Naive B cell (primary cell): ENCODE results near the gene IL1RL1. TPM values are rescaled to one million over a fixed set of nuclear protein-coding genes. Genes with fewer than 3 reads are reported as not detected.

ENCODE experiments used
- ATAC-seq, 2 donors: fragments of 150-1000 bp; cut with Tn5 transposase; 2 replicates each; pipeline ENCODE4 v1.10.0; 2021; ENCODE audit warnings: low read depth in 2 of 2, mild to moderate bottlenecking in 2 of 2, moderate library complexity in 2 of 2
- DNase-seq: peaks from one replicate; pipeline ENCODE4 v3.0.0; 2022
- H3K27ac Mint-ChIP-seq, 6 donors: one replicate each; pipeline ENCODE4 v1.8.0; 2020 to 2022; ENCODE audit warnings: mild to moderate bottlenecking in 6 of 6, mixed read lengths in 6 of 6, moderate library complexity in 5 of 6, inconsistent platforms in 2 of 6
- H3K27me3 Mint-ChIP-seq, 3 donors: one replicate each; pipeline ENCODE4 v1.8.0; 2021 to 2022; ENCODE audit warnings: mixed read lengths in 3 of 3, mild to moderate bottlenecking in 1 of 3
- H3K36me3 Mint-ChIP-seq, 2 donors: one replicate each; pipeline ENCODE4 v1.8.0; 2020 to 2022; ENCODE audit warnings: mixed read lengths in 2 of 2, inconsistent platforms in 1 of 2, mild to moderate bottlenecking in 1 of 2
- H3K4me1 Mint-ChIP-seq, 3 donors: one replicate each; pipeline ENCODE4 v1.8.0; 2020 to 2022; ENCODE audit warnings: mixed read lengths in 3 of 3, inconsistent platforms in 1 of 3, mild to moderate bottlenecking in 1 of 3, moderate library complexity in 1 of 3
- H3K4me3 Mint-ChIP-seq, 8 donors: one replicate each; pipeline ENCODE4 v1.8.0; 2020 to 2022; ENCODE audit warnings: mild to moderate bottlenecking in 8 of 8, mixed read lengths in 8 of 8, moderate library complexity in 8 of 8, inconsistent platforms in 2 of 8
- H3K9me3 Mint-ChIP-seq, 7 donors: one replicate each; pipeline ENCODE4 v1.8.0; 2020 to 2022; ENCODE audit warnings: mixed read lengths in 7 of 7, mild to moderate bottlenecking in 5 of 7, inconsistent platforms in 2 of 7, moderate library complexity in 1 of 7
- polyA plus RNA-seq, 6 donors: library from polyadenylated mRNA; unstranded; fragments of 300-500 nt; fragmentation: Illumina TruSeq; gene quantifications; one replicate each; pipeline ENCODE4 v1.2.3, GENCODE V29; 2021; ENCODE audit warnings: low read depth in 6 of 6

The IL1RL1 gene
- polyA plus RNA-seq, 6 donors from 2014 or later = not detected

- Mint-ChIP-seq H3K36me3 (no peaks in the 10 kb centered on the region), H3K27ac (no peak overlapping the region), H3K27me3 (peaks cover 8 to 34% (median 16%) of the 10 kb centered on the region in 3 donors), H3K4me1 (no peaks in the 10 kb centered on the region), H3K9me3 (peaks cover 0 to 17% (median 2%) of the 10 kb centered on the region in 7 donors), H3K4me3 (no peak overlapping the region)
- ATAC-seq = no peak
- DNase-seq = no peak
Observed at GRCh38 chr2:102331311-102331980, 20.1 kb downstream of the IL1RL1 start.

DNA sequence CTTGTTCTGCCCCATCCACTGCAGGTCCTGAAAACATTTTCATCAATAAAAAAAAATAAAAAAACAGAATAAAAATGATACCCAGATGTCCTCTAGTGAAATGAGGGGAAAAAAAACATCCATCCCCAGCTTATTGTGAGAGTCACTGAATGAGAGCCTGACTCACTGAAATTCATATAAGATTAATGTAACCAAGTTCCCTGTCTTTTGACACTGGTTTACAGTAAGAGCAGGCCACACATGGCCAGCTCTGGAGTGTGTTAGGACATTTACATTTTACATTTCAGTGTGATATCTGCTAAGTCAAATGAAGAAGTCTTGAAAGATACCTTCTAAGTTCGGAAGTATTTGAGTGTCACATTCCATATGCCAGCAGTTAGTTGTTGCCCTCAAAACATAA lies 23.1 kb downstream of the IL1RL1 start:
- ATAC-seq (no peak), DNase-seq (no peak)
- Mint-ChIP-seq H3K27me3 (peaks cover 8 to 23% (median 16%) of the 10 kb centered on the region in 3 donors), H3K9me3 (peaks cover 0 to 11% (median 2%) of the 10 kb centered on the region in 7 donors), H3K36me3 (no peaks in the 10 kb centered on the region), H3K4me1 (no peaks in the 10 kb centered on the region), H3K27ac (no peak overlapping the region), H3K4me3 (no peak overlapping the region)

DNA sequence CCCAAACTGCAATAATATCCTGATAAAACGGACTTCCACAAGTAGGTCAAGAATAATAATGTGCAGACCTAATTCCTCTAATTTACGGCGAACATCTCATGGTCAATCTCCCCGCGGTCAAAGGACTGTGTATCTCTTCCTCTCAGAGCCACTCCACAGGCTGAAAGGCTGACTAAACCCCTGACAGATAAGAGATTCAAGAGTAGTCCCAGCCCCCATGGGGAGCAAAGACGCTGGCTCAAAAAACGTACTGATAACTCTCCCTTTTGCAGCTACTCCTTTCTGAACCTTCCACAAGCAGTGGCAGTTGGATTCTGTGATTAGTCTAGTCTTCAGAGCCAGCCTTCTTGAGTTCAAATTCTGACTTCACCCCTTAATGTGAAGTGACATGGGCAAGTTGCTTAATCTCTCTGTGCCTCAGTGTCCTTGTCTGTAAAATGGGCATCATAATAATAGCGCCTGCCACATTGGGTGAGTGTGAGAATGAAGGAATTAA lies 24.6 kb downstream of the IL1RL1 start:
- no peak overlapping the region for H3K4me3 Mint-ChIP-seq
- no peaks in the 10 kb centered on the region for H3K4me1 Mint-ChIP-seq
- H3K9me3 Mint-ChIP-seq = peaks cover 0 to 6% (median 2%) of the 10 kb centered on the region in 7 donors
- no peak overlapping the region for H3K27ac Mint-ChIP-seq
- no peak for DNase-seq
- peaks cover 8 to 23% (median 16%) of the 10 kb centered on the region in 3 donors for H3K27me3 Mint-ChIP-seq
- no peak for ATAC-seq
- no peaks in the 10 kb centered on the region for H3K36me3 Mint-ChIP-seq

DNA sequence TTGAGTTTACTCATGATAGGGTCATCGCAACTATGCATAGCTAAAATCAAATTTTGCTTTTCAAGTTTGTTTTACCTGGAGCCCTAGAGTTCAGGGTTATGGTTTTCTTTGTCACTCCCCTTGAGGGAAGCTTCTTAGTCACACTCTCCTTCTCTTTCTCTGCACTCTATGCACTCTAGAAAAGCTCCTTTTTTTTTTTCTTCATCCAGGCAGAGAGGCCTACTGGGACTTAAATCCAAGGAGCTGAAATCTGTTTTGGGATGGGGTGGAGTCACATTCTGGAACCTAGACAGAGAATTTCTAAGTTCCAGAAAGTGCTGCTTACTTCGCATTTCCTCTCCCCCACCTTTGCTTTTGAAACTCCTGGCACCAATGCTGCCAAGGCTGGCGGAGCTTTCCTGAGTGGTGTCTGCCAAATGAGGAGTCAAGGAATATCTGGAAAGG lies 25.2 kb downstream of the IL1RL1 start:
- Mint-ChIP-seq H3K36me3 (no peaks in the 10 kb centered on the region), H3K9me3 (no peaks in the 10 kb centered on the region), H3K4me1 (no peaks in the 10 kb centered on the region), H3K4me3 (no peak overlapping the region), H3K27ac (no peak overlapping the region), H3K27me3 (peaks cover 8 to 23% (median 16%) of the 10 kb centered on the region in 3 donors)
- no peak for DNase-seq
- no peak for ATAC-seq

- Mint-ChIP-seq H3K4me3 (no peak overlapping the region), H3K36me3 (no peaks in the 10 kb centered on the region), H3K27me3 (peaks cover 6 to 23% (median 15%) of the 10 kb centered on the region in 3 donors), H3K9me3 (no peaks in the 10 kb centered on the region), H3K27ac (no peak overlapping the region), H3K4me1 (no peaks in the 10 kb centered on the region)
- no peak for DNase-seq
- no peak for ATAC-seq
Observed at GRCh38 chr2:102337012-102337411, 25.6 kb downstream of the IL1RL1 start.

- DNase-seq = no peak
- Mint-ChIP-seq H3K4me1 (no peaks in the 10 kb centered on the region), H3K9me3 (no peaks in the 10 kb centered on the region), H3K4me3 (no peak overlapping the region), H3K36me3 (no peaks in the 10 kb centered on the region), H3K27ac (no peak overlapping the region), H3K27me3 (peaks cover 3 to 16% (median 8%) of the 10 kb centered on the region in 3 donors)
- no peak for ATAC-seq
Observed at GRCh38 chr2:102337481-102338386, 26.4 kb downstream of the IL1RL1 start.

GRCh38 chr2:102340778-102341177 lies 29.4 kb downstream of the IL1RL1 start:
- DNase-seq = no peak
- no peaks in the 10 kb centered on the region for H3K36me3 Mint-ChIP-seq
- no peaks in the 10 kb centered on the region for H3K27me3 Mint-ChIP-seq
- H3K9me3 Mint-ChIP-seq = no peaks in the 10 kb centered on the region
- no peak overlapping the region for H3K27ac Mint-ChIP-seq
- H3K4me1 Mint-ChIP-seq = no peaks in the 10 kb centered on the region
- no peak for ATAC-seq
- H3K4me3 Mint-ChIP-seq = no peak overlapping the region

- H3K36me3 Mint-ChIP-seq = no peaks in the 10 kb centered on the region
- ATAC-seq (no peak), DNase-seq (no peak)
- H3K27me3 Mint-ChIP-seq = peaks cover 9 to 12% (median 10%) of the 10 kb centered on the region in 3 donors
- no peaks in the 10 kb centered on the region for H3K4me1 Mint-ChIP-seq
- no peak overlapping the region for H3K27ac Mint-ChIP-seq
- no peak overlapping the region for H3K4me3 Mint-ChIP-seq
- H3K9me3 Mint-ChIP-seq = no peaks in the 10 kb centered on the region
Observed at GRCh38 chr2:102342888-102343287, 31.5 kb downstream of the IL1RL1 start.

GRCh38 chr2:102344397-102344796 lies 33.0 kb downstream of the IL1RL1 start:
- DNase-seq = no peak
- peaks cover 9 to 13% (median 10%) of the 10 kb centered on the region in 3 donors for H3K27me3 Mint-ChIP-seq
- no peaks in the 10 kb centered on the region for H3K9me3 Mint-ChIP-seq
- H3K4me1 Mint-ChIP-seq = no peaks in the 10 kb centered on the region
- no peak overlapping the region for H3K4me3 Mint-ChIP-seq
- no peak overlapping the region for H3K27ac Mint-ChIP-seq
- ATAC-seq = no peak
- no peaks in the 10 kb centered on the region for H3K36me3 Mint-ChIP-seq

GRCh38 chr2:102345329-102345920 lies 34.1 kb downstream of the IL1RL1 start:
- Mint-ChIP-seq H3K27me3 (peaks cover 9 to 13% (median 10%) of the 10 kb centered on the region in 3 donors), H3K36me3 (no peaks in the 10 kb centered on the region), H3K27ac (no peak overlapping the region), H3K4me1 (no peaks in the 10 kb centered on the region), H3K9me3 (no peaks in the 10 kb centered on the region), H3K4me3 (no peak overlapping the region)
- no peak for DNase-seq
- ATAC-seq = no peak

DNA sequence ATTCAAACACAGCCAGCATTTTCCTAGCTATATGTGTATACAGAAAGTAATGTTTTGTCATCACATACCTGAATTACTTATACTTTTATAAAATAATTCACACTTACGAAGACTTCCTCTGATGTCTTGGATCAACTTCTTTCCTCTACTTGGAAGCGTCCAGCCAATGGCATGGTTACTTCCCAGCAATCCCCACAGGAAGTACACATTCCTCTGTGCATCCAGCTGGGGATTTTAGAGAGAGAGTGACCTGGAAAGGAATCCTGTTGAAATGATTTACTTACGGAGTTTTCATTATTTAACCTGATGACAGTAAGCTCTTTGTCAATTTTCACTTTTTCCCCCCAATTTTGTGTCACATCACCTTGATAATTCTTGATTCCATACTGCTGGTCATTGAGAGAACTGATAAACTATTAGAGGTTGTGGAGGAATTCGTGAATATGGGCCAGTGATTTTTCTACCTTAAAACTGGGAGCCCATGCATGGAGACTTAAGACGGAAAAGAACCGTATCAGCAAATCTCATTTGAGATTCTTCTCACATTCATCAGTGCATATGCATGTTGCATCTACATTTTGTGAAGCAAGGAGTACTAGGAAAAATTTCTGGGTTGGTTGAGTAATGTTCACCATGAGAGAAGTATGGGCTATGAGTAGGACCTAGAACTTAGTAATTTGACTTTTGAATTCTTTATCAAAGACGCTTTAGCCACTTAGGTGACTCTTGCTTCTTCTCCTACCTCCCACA lies 35.2 kb downstream of the IL1RL1 start:
- Mint-ChIP-seq H3K9me3 (no peaks in the 10 kb centered on the region), H3K27ac (no peak overlapping the region), H3K4me1 (no peaks in the 10 kb centered on the region), H3K27me3 (peaks cover 9 to 13% (median 10%) of the 10 kb centered on the region in 3 donors), H3K4me3 (no peak overlapping the region), H3K36me3 (no peaks in the 10 kb centered on the region)
- ATAC-seq = no peak
- DNase-seq = no peak

GRCh38 chr2:102350137-102350793 lies 38.9 kb downstream of the IL1RL1 start:
- peak overlapping the region in 1 of 6 donors; percentile 8 for H3K27ac Mint-ChIP-seq
- H3K9me3 Mint-ChIP-seq = no peaks in the 10 kb centered on the region
- ATAC-seq (no peak), DNase-seq (no peak)
- peaks cover 9 to 20% (median 16%) of the 10 kb centered on the region in 3 donors for H3K27me3 Mint-ChIP-seq
- no peak overlapping the region for H3K4me3 Mint-ChIP-seq
- H3K36me3 Mint-ChIP-seq = no peaks in the 10 kb centered on the region
- peaks cover 0 to 1% (median 0%) of the 10 kb centered on the region in 3 donors for H3K4me1 Mint-ChIP-seq
